NT2/D1 (cell line): ENCODE data around the gene AQP9.

Experiments
- DNase-seq: peaks from one replicate; pipeline ENCODE4 v3.0.0-alpha.2; 2011; ENCODE audit warnings: low read depth, low spot score
- H3K27me3 ChIP-seq: 2 replicates; pipeline ENCODE4 v1.6.0; 2011; ENCODE audit warnings: mild to moderate bottlenecking; ENCODE audit not compliant: insufficient read length, insufficient read depth
- H3K36me3 ChIP-seq: 2 replicates; pipeline ENCODE4 v1.6.1; 2011; ENCODE audit warnings: mild to moderate bottlenecking, low read length, mixed read lengths; ENCODE audit not compliant: insufficient read depth, insufficient read length
- H3K4me1 ChIP-seq: 2 replicates; pipeline ENCODE4 v1.5.1; 2011; ENCODE audit not compliant: insufficient read depth, insufficient read length
- H3K4me3 ChIP-seq: 2 replicates; pipeline ENCODE4 v1.5.1; 2011; ENCODE audit warnings: low read depth; ENCODE audit not compliant: insufficient read length
- H3K9ac ChIP-seq: 2 replicates; pipeline ENCODE4 v1.6.0; 2011; ENCODE audit warnings: low read depth; ENCODE audit not compliant: insufficient read length
- H3K9me3 ChIP-seq: 2 replicates; pipeline ENCODE4 v1.5.1; 2011; ENCODE audit warnings: mild to moderate bottlenecking, low read length; ENCODE audit not compliant: insufficient read depth
- SUZ12 ChIP-seq: IDR thresholded peaks from 2 replicates; pipeline ENCODE4 v1.6.1; 2011; ENCODE audit not compliant: insufficient read length, insufficient read depth; ENCODE audit errors: extremely low read depth
- YY1 ChIP-seq: IDR thresholded peaks from 2 replicates; pipeline ENCODE4 v1.6.1; 2011; ENCODE audit not compliant: insufficient read length, insufficient read depth
- ZNF274 ChIP-seq: IDR thresholded peaks from 2 replicates; pipeline ENCODE4 v1.6.1; 2011; ENCODE audit warnings: mild to moderate bottlenecking, low read depth, low read length

AQP9 gene

DNA sequence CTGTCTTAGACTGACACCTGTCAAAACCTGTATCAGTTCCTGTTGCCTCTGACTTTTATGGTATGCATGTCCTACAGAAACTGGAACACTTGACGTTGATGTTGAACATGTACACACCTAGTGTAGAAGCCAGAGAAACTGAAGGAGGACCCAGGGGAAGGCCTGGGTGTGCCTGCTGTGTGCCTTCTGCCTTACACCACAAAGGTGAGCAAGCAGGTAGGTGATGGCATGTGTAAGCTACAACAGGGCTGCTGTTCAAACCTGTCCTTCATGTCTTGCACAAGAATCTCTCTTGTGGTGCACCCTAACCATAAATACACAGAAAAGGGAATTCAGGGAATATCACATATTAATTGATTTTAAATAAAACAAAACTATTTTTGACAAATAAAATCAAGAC is 13.6 kb upstream of the AQP9 start:
- no peak for DNase-seq
- H3K36me3 ChIP-seq = no peaks in the 10 kb centered on the region
- peaks cover 15% of the 10 kb centered on the region for H3K9me3 ChIP-seq
- H3K9ac ChIP-seq = no peak overlapping the region
- no peak for TF ChIP-seq YY1
- no peak for TF ChIP-seq ZNF274
- TF ChIP-seq SUZ12 = no peak
- H3K27me3 ChIP-seq = no peaks in the 10 kb centered on the region
- no peaks in the 10 kb centered on the region for H3K4me1 ChIP-seq
- no peak overlapping the region for H3K4me3 ChIP-seq

DNA sequence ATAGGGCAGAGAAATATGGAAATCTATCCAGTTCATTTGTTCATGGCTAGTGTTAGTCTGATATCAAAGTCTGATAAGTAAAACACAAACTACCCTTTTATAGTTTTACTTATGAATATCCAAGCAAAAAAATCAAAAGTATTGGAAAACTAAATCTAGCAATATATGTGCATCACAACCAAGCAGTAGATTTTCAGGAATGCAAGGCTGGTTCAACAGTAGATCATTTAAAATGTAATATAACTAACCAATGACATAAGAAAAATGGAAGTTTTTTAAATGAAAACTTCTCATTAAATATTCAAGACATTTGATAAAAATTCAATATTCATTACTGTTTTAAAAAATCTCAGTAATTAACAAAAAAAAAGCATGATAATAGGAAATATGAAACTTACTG is 12.8 kb upstream of the AQP9 start:
- no peak for DNase-seq
- no peaks in the 10 kb centered on the region for H3K36me3 ChIP-seq
- H3K4me1 ChIP-seq = no peaks in the 10 kb centered on the region
- TF ChIP-seq YY1 (no peak), SUZ12 (no peak), ZNF274 (no peak)
- no peak overlapping the region for H3K4me3 ChIP-seq
- H3K9me3 ChIP-seq = peaks cover 15% of the 10 kb centered on the region
- H3K9ac ChIP-seq = no peak overlapping the region
- no peaks in the 10 kb centered on the region for H3K27me3 ChIP-seq

DNA sequence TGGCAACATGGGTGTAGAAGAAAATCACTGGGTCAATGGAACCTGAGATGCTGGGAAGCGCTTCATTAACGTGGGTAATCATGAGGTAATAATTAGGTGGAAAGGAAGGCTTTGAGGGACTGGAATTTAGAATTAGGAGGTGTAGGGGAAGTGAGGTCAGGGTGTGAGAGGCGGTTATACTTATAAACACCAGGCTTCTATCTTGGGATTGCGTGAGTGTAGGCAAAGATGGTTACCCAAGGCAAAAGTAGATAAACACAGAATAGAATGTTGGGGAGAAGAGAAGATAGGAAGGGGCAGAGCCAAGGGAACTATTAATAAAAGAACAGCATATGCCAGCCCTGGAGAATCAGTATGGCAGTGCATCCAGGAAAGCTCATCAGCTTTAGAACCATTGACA is 3.3 kb upstream of the AQP9 start:
- Histone ChIP-seq H3K4me1 (no peaks in the 10 kb centered on the region), H3K9me3 (no peaks in the 10 kb centered on the region), H3K4me3 (no peak overlapping the region), H3K27me3 (no peaks in the 10 kb centered on the region), H3K9ac (no peak overlapping the region), H3K36me3 (no peaks in the 10 kb centered on the region)
- no peak for DNase-seq
- no peak for TF ChIP-seq ZNF274
- no peak for TF ChIP-seq SUZ12
- no peak for TF ChIP-seq YY1

DNA sequence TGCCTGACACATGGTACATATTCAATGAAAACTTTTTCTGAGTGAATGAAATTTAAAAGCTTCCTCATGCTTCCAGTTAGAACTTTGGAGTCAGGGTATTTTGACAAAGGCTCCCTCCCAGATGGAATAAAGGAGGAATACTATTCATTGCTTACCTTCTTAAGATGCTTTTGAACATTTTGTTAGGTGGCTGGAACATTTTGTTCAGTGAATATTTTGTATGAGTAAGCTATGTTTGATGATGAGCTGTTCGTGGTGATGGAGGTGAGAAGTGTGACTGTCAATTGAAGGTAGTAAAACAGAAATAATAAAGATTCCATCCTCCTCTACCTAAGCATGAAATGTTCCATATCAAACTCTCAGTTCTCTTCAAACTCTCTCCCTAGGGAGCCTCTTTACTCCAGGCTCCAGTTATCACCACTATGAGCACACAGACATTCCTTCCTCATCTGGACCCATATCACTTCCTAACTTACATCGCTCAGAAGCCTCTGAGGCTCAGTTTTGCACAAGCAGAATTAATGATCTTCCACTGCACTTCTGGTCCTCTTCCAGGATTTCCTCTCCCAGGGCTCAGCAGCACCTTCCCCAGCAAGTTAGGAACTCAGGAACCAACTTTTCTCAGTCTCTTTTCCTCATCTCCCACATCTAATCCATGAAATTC is 2.5 kb upstream of the AQP9 start:
- Histone ChIP-seq H3K36me3 (no peaks in the 10 kb centered on the region), H3K9me3 (no peaks in the 10 kb centered on the region), H3K4me3 (no peak overlapping the region), H3K9ac (no peak overlapping the region), H3K27me3 (no peaks in the 10 kb centered on the region), H3K4me1 (no peaks in the 10 kb centered on the region)
- TF ChIP-seq ZNF274 = no peak
- TF ChIP-seq YY1 = no peak
- TF ChIP-seq SUZ12 = no peak
- DNase-seq = no peak

DNA sequence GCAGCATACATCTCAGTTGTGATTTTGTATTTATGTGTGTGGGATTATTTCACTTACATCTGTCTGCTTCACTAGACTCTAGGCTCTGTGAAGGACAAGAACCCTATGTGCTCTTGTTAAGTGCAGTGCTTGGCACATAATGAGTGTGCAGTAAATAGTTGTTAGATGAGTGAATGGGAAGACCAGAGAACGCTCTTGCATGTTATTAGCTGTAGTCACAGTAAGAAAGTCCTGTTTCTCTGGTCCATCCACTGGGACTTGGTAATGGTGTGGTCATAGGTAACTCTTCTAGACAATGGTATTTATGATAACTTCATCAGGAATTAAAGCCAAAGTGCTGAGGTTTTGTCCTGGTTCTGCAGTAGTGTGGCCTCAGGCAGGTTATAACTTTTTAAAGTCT is 1.4 kb upstream of the AQP9 start:
- TF ChIP-seq YY1 = no peak
- TF ChIP-seq ZNF274 = no peak
- no peak for TF ChIP-seq SUZ12
- no peaks in the 10 kb centered on the region for H3K27me3 ChIP-seq
- H3K9me3 ChIP-seq = no peaks in the 10 kb centered on the region
- H3K9ac ChIP-seq = no peak overlapping the region
- no peaks in the 10 kb centered on the region for H3K4me1 ChIP-seq
- no peak overlapping the region for H3K4me3 ChIP-seq
- DNase-seq = no peak
- no peaks in the 10 kb centered on the region for H3K36me3 ChIP-seq

DNA sequence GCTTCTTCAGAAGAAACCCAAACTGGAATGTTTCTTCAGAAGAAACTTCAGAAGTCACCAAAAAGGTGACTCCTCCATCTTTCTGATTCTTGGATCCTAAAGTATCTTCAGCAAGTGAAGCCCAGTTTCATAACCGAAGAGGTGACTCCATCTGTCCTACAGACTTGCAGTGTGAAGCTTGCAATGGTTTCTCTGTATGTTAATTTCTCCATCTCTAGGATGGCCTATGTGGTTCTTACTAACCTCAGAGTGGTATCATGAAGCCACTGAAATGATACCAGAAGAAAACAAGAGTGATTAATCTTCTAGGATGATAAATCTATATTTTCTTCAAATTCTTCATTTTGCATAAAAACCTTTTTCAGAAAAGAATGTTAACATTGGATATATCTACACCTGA is 495 bp upstream of the AQP9 start:
- DNase-seq = no peak
- no peak overlapping the region for H3K4me3 ChIP-seq
- H3K4me1 ChIP-seq = no peaks in the 10 kb centered on the region
- H3K36me3 ChIP-seq = no peaks in the 10 kb centered on the region
- H3K27me3 ChIP-seq = no peaks in the 10 kb centered on the region
- no peaks in the 10 kb centered on the region for H3K9me3 ChIP-seq
- TF ChIP-seq SUZ12 (no peak), ZNF274 (no peak), YY1 (no peak)
- no peak overlapping the region for H3K9ac ChIP-seq

DNA sequence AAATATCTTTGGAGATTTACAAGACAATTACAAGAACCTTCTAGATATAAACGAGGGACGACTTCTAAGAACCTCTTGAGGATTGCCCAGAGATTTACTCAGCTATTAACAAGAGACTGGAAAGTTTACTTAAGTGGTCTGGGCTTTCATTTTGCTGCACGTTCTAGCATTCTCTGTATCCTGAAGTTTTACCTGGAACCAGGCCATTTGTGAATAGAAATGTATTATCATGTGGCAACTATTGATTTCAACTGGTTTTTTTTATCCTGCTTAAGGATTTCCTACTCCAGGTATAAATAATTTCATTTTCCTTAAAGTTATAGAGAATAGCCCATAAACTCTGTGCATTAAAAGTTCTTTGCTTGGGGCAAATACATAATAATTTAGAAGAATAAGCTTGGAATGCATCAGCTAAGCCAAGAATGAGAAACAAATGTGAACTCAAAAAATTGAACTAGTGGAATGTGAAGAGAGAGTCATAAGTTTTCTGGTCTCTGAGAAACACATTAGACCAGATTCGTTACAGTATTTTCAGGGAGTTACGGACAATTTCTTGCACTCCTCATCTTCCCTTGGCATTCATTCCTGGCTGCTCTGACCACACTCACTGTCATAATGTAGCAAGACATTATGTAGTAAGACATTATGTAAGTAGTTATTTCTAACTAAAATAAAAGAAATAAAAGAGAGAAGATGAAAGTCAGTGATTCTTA is 1.3 kb downstream of the AQP9 start:
- no peak overlapping the region for H3K4me3 ChIP-seq
- TF ChIP-seq ZNF274 (no peak), YY1 (no peak), SUZ12 (no peak)
- H3K4me1 ChIP-seq = no peaks in the 10 kb centered on the region
- H3K36me3 ChIP-seq = no peaks in the 10 kb centered on the region
- no peak overlapping the region for H3K9ac ChIP-seq
- DNase-seq = no peak
- no peaks in the 10 kb centered on the region for H3K27me3 ChIP-seq
- H3K9me3 ChIP-seq = no peaks in the 10 kb centered on the region

DNA sequence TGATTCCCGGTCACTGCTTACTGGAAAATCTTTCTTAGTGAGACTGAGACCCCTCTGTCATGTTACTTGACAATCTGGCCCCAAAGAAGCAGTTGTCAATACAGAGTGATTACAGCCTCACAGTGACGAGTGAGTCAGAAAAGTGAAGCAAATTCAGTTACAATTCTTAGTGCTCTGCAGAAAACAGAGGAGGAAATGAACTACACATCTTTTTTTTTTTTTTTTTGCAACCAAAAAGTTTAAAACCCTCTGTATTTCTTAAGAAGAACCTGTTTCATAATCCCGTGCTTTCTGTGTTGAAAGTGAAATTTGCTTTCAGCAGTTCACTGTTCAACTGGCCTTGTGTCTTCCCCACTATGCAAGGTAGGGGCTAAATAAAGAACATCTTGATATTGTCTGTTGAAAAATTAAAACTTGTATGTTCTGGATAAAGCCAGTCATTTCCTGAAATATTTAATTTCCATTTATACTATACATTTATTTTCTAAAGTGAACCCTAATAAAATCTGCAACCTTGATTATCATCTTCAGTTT is 1.9 kb downstream of the AQP9 start:
- Histone ChIP-seq H3K27me3 (no peaks in the 10 kb centered on the region), H3K4me3 (no peak overlapping the region), H3K36me3 (no peaks in the 10 kb centered on the region), H3K9ac (no peak overlapping the region), H3K4me1 (no peaks in the 10 kb centered on the region), H3K9me3 (no peaks in the 10 kb centered on the region)
- no peak for DNase-seq
- TF ChIP-seq YY1 (no peak), ZNF274 (no peak), SUZ12 (no peak)
